Heart left ventricle (tissue), 16 donors: ENCODE data around the gene COL27A1. TPM values are rescaled to one million over a fixed set of nuclear protein-coding genes. Genes with fewer than 3 reads are reported as not detected.
A peak's percentile ranks its signal among the peaks of the same experiment; 100 is the strongest.

ENCODE experiments used
- ATAC-seq, 4 donors: fragments of 200-7000 bp; cut with Tn5 transposase; one replicate each; pipeline ENCODE4 v1.9.1; 2020 to 2022; ENCODE audit warnings: moderate library complexity in 4 of 4, mild to moderate bottlenecking in 3 of 4, moderate number of reproducible peaks in 1 of 4
- DNase-seq, 5 donors: peaks; one replicate each; pipeline ENCODE4 v3.0.0-alpha.2; 2020
- H3K27ac ChIP-seq, 12 donors: fragments of 200-600 bp; sonication (generic) in 4 of 12; one replicate each; pipeline versions ENCODE4 v1.5.0 to v1.8.0; 2016 to 2022; ENCODE audit warnings: mild to moderate bottlenecking in 2 of 12
- H3K27me3 ChIP-seq, 9 donors: fragments of 200-600 bp; sonication (generic) in 2 of 9; one replicate each; pipeline versions ENCODE4 v1.5.1 to v1.8.0; 2016 to 2022; ENCODE audit warnings: mild to moderate bottlenecking in 3 of 9
- H3K36me3 ChIP-seq, 9 donors: fragments of 200-600 bp; sonication (generic) in 2 of 9; one replicate each; pipeline versions ENCODE4 v1.5.0 to v1.8.0; 2018 to 2022; ENCODE audit warnings: mild to moderate bottlenecking in 2 of 9
- H3K4me1 ChIP-seq, 12 donors: fragments of 200-600 bp; sonication (generic) in 4 of 12; one replicate each; pipeline versions ENCODE4 v1.5.0 to v1.8.0; 2016 to 2022; ENCODE audit warnings: mild to moderate bottlenecking in 3 of 12
- H3K4me3 ChIP-seq, 12 donors: fragments of 200-600 bp; sonication (generic) in 4 of 12; one replicate each; pipeline versions ENCODE4 v1.5.0 to v1.8.0; 2017 to 2022; ENCODE audit warnings: mild to moderate bottlenecking in 9 of 12, moderate library complexity in 4 of 12
- H3K9me3 ChIP-seq, 12 donors: fragments of 200-600 bp; sonication (generic) in 4 of 12; one replicate each; pipeline versions ENCODE4 v1.5.0 to v1.8.0; 2016 to 2022; ENCODE audit warnings: mild to moderate bottlenecking in 1 of 12
- CTCF ChIP-seq, 12 donors: fragments of 200-600 bp; sonication (generic) in 4 of 12; IDR thresholded peaks; one replicate each; pipeline versions ENCODE4 v1.5.0 to v1.8.0; 2018 to 2022; ENCODE audit warnings: antibody characterized with exemption in 12 of 12, mild to moderate bottlenecking in 5 of 12
- POLR2A ChIP-seq, 2 donors: fragments of 450-650 bp; IDR thresholded peaks; one replicate each; pipeline ENCODE4 v1.6.1; 2017; ENCODE audit warnings: antibody characterized with exemption in 2 of 2, mild to moderate bottlenecking in 2 of 2, moderate library complexity in 2 of 2
- WGBS, 4 donors: extraction: QIAGEN DNeasy Blood & Tissue Kit in 2 of 4; methylation state at CpG; one replicate each; pipeline versions ENCODE4 v1.1.5 to v1.1.7; 2013 to 2018; 5-methylcytosine and 5-hydroxymethylcytosine counted together
- intact Hi-C, 10 donors: fragments of 100-400 bp; cut with DNase I; formaldehyde crosslinking; loops; one replicate each; pipeline versions ENCODE4 v1.11.1 to v1.14.2; 2022
- polyA plus RNA-seq, 2 donors: library from polyadenylated mRNA; stranded (reverse); fragments of 200-250 nt; gene quantifications; one replicate each; pipeline ENCODE4 v1.2.3, GENCODE V29; 2013
- total RNA-seq, 9 donors: library from RNA; depleted of rRNA in 2 of 9; stranded (reverse); fragments of >200 nt in 2 of 9; fragmentation: NEBNext Ultra II Directional in 3 of 9; extraction: Animal tissue kit (Norgen Biotek cat#: 25700) in 3 of 9; gene quantifications; one replicate each; pipeline versions ENCODE4 v1.1.0 to v1.2.4, GENCODE V29; 2016 to 2023
- donor health status: ischemic (EF 13 %, LVEDD 7.1; RV severe dilation, severe dysfunction).
- donor health status: healthy with polysubstance abuse.
- donor health status: DM: no; HTN: yes; CAD: no.
- donor health status: DM: no; HTN: no; CAD: no.
- donor health status: ischemic (EF 25% LVEDD 6.9; RV normal size, moderate dysfunction).
- donor health status: ischemic (EF 25% LVEDD 5.7; RV mildly dilated, moderate dysfunction).
- donor health status: healthy.
- donor health status: DM: yes; HTN: yes; CAD: no.
- donor health status: ischemic (EF 35%, LVEDD 5.7; RV mildly dilated, moderate dysfunction).
- donor health status: nonischemic (EF 11% LVEDD 7.7; RV severe dilation, severe dysfunction).
- donor health status: DM: yes; HTN: yes; CAD: no.
- donor health status: PGD.
- donor health status: ischemic (EF 29% LVEDD 5.4; RV normal size, mild dysfunction).
- donor health status: nonischemic (EF 23%, LVEDD 6.1; RV moderate dilation, normal function).

Gene COL27A1
- total and polyA plus RNA-seq, 11 donors = 2.3 to 14.2 (median 5.2) TPM

GRCh38 chr9:114282507-114282906 is 127.2 kb downstream of the COL27A1 start:
- no peaks in the 10 kb centered on the region for H3K9me3 ChIP-seq
- no peaks in the 10 kb centered on the region for H3K27me3 ChIP-seq
- H3K4me3 ChIP-seq = no peak overlapping the region
- peak in 3 of 5 donors; percentile 1 to 7 (median 6) for DNase-seq
- no peak for ATAC-seq
- 85 to 96% (median 88%) methylated on average over 6 of the region's 6 CpGs for WGBS, 4 donors
- no peak overlapping the region for H3K27ac ChIP-seq
- TF ChIP-seq POLR2A (IDR thresholded peaks at IDR 0.05) (no peak), CTCF (IDR thresholded peaks at IDR 0.05) (no peak)
- intact Hi-C loops = no loop called here
- peaks cover 0 to 2% (median 0%) of the 10 kb centered on the region in 9 donors for H3K36me3 ChIP-seq
- peaks cover 0 to 9% (median 0%) of the 10 kb centered on the region in 12 donors for H3K4me1 ChIP-seq

GRCh38 chr9:114282926-114283325 is 127.6 kb downstream of the COL27A1 start:
- 71 to 78% (median 71%) methylated on average over 5 of the region's 5 CpGs for WGBS, 4 donors
- Histone ChIP-seq H3K27me3 (no peaks in the 10 kb centered on the region), H3K9me3 (no peaks in the 10 kb centered on the region), H3K4me3 (no peak overlapping the region), H3K27ac (no peak overlapping the region), H3K4me1 (peaks cover 0 to 9% (median 0%) of the 10 kb centered on the region in 12 donors), H3K36me3 (peaks cover 0 to 2% (median 0%) of the 10 kb centered on the region in 9 donors)
- ATAC-seq = no peak
- TF ChIP-seq POLR2A (IDR thresholded peaks at IDR 0.05) (no peak), CTCF (IDR thresholded peaks at IDR 0.05) (no peak)
- peak in 3 of 5 donors; percentile 1 to 17 (median 9) for DNase-seq
- intact Hi-C loops = no loop called here

- intact Hi-C loops = no loop called here
- Histone ChIP-seq H3K36me3 (peaks cover 0 to 2% (median 0%) of the 10 kb centered on the region in 9 donors), H3K27ac (no peak overlapping the region), H3K4me3 (no peak overlapping the region), H3K4me1 (peaks cover 0 to 9% (median 0%) of the 10 kb centered on the region in 12 donors), H3K9me3 (no peaks in the 10 kb centered on the region), H3K27me3 (no peaks in the 10 kb centered on the region)
- ATAC-seq (no peak), DNase-seq (peak in 3 of 5 donors; percentile 6 to 21 (median 20))
- 92 to 96% (median 95%) methylated on average over 13 to 14 of the region's 14 CpGs for WGBS, 4 donors
- no peak for TF ChIP-seq POLR2A (IDR thresholded peaks at IDR 0.05)
- TF ChIP-seq CTCF (IDR thresholded peaks at IDR 0.05) = no peak
Observed at GRCh38 chr9:114283551-114284111, 128.3 kb downstream of the COL27A1 start.

GRCh38 chr9:114284316-114285060 is 129.2 kb downstream of the COL27A1 start:
- TF ChIP-seq POLR2A (IDR thresholded peaks at IDR 0.05) (no peak), CTCF (IDR thresholded peaks at IDR 0.05) (no peak)
- Histone ChIP-seq H3K9me3 (no peaks in the 10 kb centered on the region), H3K27ac (no peak overlapping the region), H3K27me3 (no peaks in the 10 kb centered on the region), H3K36me3 (peaks cover 0 to 2% (median 0%) of the 10 kb centered on the region in 9 donors), H3K4me1 (peaks cover 0 to 9% (median 0%) of the 10 kb centered on the region in 12 donors), H3K4me3 (no peak overlapping the region)
- ATAC-seq = no peak
- intact Hi-C loops = loop anchor here in 3 of 10 donors (5.0 kb wide), 2 partner anchors 127 to 132 kb away; partner anchors contain the start of gene COL27A1 (in 2 of the 3)
- WGBS, 4 donors = 92 to 96% (median 92%) methylated on average over 10 to 11 of the region's 11 CpGs
- peak; percentile 5 to 48 (median 11) for DNase-seq
